ENCODE results near the gene GATA6.

DNA sequence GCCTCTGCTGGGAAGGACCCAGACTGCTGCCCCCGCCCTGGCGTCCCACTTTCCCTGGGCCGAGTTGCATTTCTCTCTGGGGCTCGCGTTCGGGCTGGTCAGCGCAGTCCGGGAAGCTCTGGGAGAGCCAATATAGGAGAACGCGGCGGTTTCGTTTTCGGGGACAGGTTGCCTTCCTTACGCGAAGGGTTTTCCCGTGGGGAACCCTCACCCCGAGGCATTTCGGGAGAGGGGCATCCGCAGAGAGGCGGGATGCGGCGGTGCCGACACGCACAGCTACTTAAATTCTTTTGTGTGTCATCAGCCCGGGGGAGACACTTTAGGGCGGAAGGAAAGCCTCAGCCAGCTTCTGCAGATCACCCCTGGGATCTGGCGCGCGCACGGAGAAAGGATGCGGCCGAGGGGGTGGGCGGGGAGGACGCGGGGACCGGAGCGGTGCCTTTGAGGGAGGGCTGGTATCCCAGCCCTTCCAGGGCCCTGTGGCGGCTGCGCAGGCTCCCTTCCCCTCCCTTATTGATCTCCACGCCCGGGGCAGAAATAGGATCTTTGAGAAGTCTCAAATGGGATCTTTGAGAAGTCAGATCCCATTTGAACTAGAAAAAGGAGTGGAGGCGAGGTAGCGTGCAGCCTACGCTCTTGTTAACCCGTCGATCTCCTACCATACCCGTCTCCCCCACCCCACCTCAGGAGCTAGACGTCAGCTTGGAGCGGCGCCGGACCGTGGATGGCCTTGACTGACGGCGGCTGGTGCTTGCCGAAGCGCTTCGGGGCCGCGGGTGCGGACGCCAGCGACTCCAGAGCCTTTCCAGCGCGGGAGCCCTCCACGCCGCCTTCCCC lies 1.2 kb downstream of the GATA6 start:
- TF ChIP-seq, protein P1, sequence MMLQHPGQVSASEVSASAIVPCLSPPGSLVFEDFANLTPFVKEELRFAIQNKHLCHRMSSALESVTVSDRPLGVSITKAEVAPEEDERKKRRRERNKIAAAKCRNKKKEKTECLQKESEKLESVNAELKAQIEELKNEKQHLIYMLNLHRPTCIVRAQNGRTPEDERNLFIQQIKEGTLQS (CRISPR knock-in tag; IDR thresholded peaks at IDR 0.05): no peak
- TF ChIP-seq FOXM1 (CRISPR knock-in tag; IDR thresholded peaks at IDR 0.05): no peak
- TF ChIP-seq, protein P2, sequence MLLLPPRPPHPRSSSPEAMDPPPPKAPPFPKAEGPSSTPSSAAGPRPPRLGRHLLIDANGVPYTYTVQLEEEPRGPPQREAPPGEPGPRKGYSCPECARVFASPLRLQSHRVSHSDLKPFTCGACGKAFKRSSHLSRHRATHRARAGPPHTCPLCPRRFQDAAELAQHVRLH (CRISPR knock-in tag; IDR thresholded peaks at IDR 0.05; ENCODE audit: borderline replicate concordance, low read depth): no peak
